Renal pelvis (tissue), 4 donors: ENCODE measurements around the gene CHPF. TPM values are rescaled to one million over a fixed set of nuclear protein-coding genes. Genes with fewer than 3 reads are reported as not detected.
A peak's percentile ranks its signal among the peaks of the same experiment; 100 is the strongest.

Experiments used
- DNase-seq: peaks from one replicate; pipeline ENCODE4 v3.0.0-alpha.2; 2013
- polyA plus RNA-seq, 3 donors: library from polyadenylated mRNA; unstranded; fragments of 120-200 nt; gene quantifications; one replicate each; pipeline ENCODE4 v1.2.1, GENCODE V29; 2013; ENCODE audit not compliant: insufficient read length in 3 of 3

The CHPF gene
- polyA plus RNA-seq, 3 donors: 29.3 to 45.3 (median 34.6) TPM

DNA sequence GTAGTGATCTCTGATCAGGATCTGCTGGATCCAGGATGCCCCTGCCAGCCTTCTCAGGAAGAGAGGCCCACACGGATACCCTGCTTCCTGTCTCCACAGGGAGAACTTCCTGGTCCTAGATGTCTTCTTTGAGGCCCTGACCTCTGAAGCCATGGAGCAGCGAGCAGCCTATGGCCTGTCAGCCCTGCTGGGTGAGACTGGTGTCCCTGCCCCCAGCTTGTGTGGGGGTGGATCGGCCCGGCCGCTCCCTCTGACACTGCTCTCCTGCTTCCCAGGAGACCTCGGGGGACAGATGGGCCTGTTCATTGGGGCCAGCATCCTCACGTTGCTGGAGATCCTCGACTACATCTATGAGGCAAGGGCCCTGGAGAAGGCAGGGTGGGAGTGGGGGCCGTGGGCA lies 6.6 kb downstream of the CHPF start:
- no peak for DNase-seq

DNA sequence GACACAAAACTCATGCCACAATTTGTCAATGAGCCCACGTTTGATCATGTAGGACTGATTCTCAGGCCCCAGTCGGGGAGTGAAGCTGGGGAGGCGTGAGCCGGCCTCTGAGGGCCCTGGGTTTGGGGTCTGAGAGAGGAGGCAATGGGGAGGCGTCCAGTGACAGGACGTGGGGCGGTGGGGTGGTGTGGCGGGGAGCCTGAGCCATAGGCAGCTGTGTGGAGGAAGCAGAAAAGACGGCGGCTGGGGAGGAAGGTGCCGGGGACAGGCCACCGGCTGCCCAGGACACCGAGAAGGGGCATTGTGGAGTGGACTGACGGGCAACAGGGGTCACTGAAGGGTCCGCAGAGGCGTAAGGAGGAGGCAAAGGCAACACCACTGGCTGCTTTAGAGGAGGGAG lies 7.2 kb downstream of the CHPF start:
- no peak for DNase-seq

DNA sequence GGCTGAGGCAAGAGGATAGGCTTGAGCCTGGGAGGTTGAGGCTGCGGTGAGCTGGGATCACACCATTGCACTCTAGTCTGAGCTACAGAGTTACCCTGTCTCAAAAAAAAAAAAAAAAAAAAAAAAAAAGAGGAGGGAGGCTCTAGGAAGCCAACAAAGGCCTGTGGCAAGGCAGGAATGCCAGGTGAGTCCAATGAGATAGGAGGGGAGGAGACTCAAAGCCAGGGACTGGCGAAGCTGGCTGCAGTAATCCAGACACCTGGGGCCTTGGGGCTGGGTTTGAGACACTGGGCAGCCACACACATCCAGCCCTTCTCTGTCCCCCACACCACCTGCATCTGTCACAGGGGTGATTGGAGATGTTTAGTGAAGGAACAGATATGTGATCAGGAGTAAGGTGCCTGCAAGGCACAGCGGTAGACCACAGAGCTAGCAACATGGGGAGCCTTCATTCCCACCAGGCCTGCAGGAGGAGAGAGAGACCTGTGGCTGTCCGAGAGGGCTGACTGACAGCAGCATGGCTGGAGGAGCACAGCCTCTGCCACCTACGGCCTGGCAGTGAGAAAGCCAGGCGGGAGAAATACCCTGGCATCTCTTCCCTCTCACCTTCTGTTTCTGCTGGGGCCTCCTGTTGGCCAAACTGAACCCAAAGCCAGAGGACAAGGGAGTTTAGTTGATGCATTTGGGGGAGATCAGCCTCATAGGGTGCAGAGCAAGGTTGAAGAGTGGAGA lies 9.5 kb downstream of the CHPF start:
- no peak for DNase-seq

DNA sequence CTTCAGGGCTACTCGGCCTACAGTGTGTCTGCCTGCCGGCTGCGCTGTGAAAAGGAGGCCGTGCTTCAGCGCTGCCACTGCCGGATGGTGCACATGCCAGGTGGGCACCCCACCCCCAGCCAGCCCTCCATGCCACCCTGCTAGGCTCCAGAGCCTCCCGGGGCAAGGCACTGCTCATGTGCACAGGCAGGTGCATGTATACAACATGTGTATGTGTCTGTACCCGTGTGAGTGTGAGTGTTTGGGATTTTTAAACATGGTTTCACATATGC lies 11.3 kb downstream of the CHPF start:
- no peak for DNase-seq

DNA sequence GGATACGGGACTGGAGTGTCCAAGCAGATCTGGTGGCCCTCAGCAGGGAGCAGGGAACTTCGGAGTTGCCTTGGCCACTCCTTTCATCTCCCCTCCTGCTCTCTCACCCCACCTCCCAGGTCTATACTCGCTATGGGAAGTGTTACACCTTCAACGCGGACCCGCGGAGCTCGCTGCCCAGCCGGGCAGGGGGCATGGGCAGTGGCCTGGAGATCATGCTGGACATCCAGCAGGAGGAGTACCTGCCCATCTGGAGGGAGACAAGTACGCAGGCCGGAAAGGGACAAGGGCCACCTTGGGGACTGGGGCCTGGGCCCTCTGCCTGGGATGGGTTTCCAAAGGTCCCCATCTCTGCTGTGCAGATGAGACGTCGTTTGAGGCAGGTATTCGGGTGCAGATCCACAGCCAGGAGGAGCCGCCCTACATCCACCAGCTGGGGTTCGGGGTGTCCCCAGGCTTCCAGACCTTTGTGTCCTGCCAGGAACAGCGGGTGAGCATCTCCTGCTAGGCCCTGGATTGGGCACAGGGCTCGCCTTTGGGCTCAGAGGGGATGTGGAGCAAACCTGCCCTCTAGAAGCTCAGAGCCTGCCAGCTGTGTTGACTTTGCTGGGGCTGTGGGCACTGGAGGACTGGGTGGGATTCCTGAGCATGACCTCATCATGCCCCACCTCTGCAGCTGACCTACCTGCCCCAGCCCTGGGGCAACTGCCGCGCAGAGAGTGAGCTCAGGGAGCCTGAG lies 11.8 kb downstream of the CHPF start:
- no peak for DNase-seq

DNA sequence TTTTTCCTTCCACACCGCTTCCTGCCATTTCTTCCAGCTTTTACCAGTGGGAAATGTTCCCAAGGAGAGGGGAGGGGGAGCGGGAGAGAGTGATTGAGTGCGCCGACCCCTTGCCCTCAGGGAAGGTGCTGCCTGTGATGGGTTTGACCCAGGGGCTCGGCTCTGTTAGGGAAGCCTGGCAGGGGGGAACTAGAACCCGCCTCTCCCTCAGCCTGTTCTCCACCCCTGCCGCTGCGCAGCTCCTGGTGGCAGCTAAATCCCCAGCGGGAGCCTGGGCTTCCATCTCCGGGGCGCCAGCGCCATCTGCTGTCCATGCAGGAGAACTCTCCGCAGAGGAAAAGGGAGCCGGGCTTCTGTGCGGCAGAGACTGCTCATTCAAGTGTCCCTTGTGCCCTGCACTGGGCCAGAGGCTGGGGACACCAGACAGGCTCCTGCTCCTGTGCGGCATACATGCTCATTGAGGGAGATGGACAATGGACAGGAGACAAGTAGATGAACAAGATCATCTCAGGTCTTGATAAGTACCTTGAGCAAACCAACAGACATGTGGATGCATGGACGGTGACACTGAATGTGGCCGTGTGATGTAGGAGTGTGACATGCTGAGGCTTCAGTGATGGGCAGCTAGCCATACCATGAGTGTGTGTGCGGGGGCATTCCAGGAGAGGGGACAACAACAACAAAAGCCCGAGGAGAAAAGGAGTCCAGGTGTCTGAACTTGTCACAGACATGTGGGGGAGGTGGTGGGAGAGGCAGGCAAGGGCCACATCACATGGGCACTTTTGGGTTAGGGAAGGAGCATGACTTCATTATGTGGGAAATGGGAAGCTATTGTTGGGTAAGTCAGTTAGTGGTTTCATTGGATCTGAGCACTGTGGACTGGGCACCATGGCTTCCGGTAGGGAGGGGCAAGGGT lies 13.3 kb downstream of the CHPF start:
- peak; percentile 80 for DNase-seq

DNA sequence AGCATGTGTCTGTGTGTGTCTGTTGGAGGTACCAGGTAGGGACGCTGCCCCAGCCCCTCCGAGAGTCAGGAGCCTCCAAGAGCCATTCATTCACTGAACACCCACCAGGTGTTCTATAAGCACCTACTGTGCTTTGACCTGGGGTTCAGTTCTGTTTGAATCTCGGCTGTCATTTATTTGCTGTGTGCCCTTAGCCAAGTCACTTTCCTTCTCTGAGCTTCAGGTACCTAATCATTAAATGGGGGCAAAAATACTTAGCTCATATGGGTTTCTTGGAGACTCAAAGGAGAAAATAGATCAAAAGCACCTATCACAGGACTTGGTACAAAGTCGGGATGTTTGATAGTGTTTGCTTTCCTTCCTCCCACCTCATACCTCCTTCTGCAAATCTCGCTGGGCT lies 16.1 kb downstream of the CHPF start:
- no peak for DNase-seq

DNA sequence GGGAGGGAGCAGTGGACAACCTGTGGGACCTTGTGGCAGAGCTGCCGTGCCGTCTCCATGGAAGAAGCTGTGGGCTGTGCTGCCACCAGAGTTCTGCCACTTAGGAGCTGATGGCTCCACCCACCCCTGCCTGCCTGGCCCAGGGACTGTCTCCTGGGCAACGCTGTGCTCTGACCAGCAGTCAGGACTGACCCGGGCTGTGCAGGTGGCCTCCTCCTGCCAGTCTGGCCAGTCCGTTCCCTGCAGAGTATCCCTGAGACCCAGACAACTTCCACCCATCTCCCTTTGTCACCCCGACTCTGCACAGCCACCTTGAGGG lies 16.6 kb downstream of the CHPF start:
- no peak for DNase-seq

DNA sequence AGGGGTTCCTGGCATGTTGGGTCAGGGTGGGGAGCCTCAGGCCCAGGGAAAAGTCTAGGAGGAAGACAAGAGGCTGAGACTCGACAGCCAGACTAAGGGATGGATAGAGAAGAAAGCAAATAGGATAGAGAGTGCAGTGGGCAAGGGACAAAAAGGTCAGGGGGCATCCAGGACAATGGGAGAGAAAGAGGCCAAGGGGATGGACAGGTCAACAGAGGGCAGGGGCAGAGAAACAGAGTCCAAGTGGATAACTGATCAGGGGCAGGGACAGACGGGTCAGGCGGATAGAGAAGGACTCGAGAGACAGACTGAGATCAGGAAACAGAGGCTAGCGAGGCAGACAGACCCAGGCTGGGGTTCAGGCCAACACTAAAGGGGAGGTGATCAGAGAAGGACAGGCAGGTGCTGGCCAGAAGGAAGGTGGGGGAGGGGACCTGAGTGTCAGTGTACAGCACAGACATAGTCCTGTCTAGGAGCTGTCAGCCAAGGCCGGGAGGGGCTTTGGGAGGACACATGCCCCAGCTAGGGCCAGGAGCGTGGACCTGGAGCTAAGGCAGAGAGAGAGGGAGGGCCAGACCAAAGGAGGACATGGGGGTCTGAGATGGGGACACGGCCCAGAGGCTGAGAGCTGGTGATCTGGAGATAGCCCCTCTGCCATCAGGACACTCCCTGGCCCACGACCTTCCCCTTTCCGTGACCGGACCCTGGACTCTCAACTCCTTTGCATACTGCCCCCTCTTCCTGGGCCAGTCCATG lies 17.1 kb downstream of the CHPF start:
- no peak for DNase-seq

DNA sequence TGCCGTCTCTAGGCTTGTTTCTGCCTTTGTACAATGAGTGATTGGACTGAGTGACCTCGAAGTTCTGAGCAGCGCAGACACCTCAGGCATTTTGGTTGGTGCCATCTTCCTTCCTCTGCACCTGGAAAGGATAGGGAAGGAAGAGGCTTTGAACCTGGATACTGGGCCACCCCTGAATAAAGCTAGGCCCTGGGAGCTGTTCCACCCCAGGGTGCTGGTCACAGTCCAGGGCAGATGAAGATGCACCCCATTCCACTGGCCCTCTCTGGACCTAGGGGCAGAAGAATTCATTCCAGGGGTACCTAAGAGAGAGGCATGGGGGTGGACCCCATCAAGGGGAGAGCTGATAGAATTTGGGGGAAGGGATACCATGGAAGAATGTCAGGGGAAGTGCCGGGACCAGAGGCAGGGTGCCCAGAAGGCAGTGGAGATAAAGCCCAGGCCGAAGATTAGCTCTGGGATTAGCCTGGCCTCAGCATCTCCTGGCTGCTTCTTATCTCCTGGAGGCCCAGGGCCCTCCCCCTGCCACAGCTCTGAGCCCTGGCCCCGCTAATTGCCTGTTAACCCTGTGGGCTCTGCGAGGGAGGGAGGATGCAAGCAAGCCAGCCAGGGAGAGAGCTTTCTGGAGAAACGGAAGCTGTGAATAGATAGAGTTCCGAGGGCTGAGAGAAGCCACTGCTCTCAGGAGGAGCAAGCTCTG lies 17.9 kb downstream of the CHPF start:
- no peak for DNase-seq

DNA sequence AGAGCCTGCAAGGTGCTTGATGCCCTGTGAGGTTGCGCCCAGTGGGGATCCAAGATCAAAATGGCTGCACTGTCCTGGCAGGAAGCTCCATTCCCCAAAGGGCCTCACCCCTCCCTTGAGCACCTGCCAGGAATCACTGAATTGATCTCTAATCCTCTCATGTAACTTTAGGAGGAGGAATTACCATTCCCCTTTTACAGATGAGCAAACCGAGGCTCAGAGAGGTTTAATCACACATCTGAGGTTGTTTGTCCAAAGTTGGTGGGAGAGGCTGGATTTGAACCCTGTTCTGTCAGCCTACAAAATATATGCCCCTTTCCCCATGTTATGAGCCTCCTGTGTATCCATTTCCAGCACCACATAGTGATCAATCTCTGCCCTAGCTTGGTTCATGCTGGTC lies 18.8 kb downstream of the CHPF start:
- DNase-seq: no peak

DNA sequence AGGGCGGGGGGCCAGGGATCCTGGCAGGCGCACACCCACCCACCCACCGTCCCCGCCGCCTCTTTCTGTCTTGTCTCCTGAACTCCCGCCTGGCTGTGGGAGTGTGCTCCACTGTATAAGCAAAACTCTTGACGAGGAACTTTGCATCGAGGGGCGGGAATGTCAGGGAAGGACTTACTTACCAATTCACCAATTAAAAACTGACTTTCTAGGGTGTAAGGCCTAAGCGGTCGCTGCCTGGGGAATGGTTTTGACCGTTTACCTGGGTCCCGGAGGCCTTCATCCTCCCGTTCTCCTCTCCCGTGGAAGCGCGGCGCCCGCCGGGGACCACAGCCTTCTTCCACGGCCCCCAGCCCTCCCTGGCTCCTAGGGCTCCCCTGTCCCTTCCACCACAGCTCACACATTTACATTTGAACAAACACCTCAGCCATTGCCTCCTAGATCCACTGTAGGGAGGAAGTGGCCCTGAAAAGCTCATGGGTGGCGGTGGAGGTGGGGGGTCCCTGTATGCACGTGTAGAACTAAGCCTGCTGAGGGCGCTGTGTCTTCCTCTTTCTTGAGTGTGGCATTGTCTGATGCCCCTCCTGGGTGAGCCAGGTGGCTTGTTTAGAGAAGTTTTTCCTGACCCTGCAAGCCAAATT lies 20.5 kb downstream of the CHPF start:
- no peak for DNase-seq

DNA sequence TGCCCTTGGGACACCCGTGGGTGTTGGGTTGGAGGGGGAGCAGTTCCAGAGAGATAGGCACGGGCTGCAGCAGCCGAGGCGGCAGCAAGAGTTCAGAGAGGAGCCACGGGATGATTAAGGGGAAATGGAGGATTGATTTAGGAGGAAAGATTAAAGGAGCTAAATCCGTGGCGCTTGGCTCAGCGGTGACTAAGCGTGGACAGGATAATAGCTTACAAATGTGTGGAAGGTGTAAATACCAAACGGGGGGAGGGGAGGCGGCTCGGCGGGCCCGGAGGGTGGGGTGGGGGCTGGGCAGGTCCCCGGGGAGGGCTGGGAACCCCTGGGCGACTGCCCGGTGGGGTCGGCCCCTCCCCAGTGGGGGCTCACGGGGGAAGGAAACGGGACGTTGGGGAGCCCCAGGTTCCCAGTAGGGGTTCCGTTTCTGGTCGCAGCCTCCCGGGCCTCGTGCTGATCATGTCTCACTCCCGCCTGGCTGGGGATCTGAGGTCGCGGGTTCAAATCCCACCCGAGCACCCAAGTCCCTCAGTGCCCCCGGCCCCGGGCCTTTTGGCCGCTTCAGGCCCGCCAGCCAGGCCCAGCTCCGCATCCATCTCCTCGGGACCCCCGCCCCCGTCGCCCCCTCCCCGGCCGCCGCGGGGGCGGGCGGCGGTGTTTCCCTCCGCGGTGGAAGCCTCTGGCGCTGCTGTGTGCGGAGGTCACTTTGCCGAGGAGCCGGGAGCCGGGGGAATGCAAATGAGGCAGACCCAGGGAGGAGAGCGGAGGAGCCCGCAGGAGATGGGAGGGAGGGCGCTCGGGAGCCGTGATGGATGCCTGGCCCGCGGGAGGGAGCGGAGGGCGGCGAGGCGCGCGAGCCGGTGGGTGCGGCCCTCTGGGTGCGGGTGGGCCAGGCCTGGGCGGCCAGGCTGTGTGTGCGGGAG lies 21.2 kb downstream of the CHPF start:
- no peak for DNase-seq

DNA sequence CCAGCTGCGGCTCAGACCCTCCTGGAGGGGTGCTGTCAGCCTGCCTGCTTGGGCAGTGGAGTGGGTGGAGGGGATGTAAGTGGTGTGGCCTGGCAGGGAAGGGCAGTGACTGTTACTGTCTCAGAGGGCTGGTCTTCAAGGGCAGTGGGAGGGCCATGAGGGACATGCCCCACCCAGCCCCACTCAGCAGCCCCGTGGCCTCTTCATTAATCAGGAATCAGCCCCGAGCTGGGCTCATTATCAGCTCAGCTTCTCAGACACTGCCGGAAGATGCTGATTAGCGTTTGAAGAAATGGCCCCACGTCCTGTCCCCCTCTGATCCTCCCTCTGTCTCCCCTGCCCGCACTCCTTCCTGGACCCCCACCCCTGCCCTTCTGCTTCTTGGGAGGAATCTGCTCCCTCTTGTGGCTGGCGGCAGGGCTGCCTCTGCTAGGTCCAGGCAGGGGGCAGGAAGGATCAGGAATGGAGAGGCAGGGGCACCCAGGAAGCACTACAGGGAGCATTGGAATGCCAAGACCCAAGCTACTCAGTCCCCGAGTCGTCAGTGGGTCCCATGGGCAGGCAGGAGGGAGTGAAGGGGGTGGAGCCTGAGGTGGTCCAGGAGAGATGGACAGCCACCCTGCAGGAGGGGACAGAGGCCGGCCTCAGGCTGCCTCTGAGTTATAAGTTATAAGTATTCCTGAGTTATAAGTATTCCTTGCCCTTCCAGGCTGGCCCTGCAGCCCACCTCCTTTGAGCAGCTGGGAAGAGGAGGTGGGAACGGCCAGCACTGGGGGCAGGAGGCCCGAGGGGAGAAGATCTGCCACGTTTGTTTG lies 22.3 kb downstream of the CHPF start:
- DNase-seq: no peak

DNA sequence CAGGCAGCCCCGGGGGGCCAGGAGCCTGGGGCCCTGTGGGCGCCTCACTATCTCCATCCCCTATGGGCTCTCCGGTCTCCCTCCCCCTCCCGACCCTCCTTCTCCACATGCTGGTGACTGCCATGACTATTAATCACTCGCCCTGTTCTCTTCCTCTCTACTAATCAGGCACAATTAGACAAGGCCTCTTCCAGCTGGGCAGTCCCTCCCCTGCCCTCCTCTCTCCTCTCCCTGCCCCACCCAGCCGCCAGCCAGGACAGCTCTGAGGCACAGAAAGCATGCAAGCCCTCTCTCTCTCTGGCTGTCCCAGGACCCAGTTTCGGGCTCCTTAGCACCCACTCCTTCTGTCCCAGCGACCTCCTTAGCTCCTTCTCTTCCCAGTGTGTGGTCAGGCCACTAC lies 23.5 kb downstream of the CHPF start:
- DNase-seq: no peak

DNA sequence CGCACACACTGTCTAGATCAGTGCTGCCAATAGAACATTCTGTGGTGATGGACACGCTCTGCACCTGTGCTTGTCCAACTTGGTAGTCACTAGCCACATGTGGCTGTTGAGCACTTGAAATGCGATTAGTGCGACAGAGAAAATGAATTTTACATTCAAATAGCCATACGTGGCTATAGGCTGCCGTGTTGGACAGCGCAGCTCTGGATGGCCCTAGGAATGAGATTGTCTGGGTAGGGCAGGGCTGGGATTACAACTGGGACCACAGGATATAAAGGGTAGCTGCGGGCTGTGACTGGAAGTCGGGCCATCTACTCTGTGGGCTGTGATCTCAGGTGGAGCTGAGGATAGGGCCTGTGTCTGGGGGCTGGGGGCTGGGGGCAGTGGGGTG lies 24.1 kb downstream of the CHPF start:
- no peak for DNase-seq

DNA sequence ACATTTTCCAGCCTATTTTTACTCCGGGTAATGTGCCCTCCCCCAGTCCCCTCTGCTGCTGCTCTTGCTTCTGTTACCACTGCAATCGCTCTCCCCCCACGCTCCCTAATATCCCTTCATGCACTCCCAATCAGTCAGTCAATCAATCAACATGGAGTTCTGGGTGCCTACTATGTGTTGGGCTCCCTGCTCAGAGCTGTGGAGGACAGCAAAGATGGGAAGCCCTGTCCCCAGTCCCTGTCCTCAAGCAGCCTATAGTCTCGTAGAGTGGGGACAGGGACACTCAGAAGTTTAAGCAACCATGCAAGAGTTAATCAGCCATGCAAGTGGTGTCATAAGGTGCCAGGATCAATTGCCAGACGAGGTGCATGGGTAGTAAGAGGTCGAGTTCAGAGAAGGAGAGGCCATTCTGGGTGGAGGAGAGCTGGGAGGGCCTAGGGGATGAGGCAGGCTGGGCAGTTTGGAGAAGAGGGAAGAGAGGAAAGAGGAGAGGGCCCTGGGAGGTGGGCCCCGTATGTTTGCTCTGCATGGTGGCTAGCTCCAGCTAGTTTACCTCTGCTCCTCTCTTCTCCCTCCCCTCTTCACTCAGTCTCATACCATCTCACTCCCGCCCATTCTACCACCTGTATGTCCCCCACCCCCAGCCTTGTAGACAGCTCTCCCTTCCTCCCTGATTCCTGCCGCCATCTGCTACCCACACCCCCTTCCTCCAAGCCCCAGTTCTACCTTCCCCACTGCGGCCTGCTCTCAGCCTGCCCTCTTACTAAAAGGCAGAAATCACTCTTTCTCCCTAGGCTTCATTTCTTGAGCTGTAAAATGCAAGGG lies 25.4 kb downstream of the CHPF start:
- no peak for DNase-seq

DNA sequence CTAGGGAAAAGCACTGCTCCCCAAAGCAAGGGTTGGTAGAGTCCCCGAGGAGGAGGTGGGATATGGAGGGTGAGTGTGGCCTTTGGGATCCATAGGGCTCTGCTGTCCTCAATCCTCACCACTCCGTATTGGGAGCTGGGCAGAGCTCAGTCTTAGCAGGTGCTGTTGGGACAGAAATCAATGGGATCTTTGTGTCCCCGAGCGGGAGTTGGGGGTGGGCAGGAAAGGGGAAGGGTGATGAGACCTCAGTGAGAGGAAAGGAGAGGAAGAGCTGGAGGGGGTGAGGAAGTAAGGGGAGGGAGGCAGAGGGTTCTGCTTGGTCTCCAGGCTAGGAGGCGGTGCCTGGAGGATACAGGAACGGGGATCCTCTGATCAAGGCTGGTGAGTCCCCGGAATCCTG lies 26.7 kb downstream of the CHPF start:
- no peak for DNase-seq
